ENCODE data around the gene TCF7L2.

TCF7L2 gene

DNA sequence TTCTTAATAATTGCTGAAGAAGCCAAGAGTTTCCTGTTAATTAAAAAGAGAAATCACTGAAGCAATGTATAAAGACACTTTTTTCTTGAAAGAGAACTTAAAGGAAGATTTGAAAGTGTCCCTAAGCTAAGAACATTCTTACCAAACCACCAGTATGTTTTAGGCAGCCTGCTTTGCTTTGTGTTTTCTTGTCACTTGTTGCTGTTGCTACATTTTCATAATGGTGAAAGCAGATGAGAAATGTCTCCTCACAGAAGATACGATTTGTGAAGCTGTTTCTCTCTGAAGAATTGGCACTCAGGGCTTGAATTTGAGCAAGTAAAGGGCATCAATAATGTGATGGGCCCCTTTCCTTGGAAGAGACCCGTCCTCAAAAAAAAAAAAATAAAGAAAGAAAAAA lies 30.9 kb downstream of the TCF7L2 start:
- no peak for DNase-seq (ENCODE audit: low read depth)
- TF ChIP-seq, protein P1, sequence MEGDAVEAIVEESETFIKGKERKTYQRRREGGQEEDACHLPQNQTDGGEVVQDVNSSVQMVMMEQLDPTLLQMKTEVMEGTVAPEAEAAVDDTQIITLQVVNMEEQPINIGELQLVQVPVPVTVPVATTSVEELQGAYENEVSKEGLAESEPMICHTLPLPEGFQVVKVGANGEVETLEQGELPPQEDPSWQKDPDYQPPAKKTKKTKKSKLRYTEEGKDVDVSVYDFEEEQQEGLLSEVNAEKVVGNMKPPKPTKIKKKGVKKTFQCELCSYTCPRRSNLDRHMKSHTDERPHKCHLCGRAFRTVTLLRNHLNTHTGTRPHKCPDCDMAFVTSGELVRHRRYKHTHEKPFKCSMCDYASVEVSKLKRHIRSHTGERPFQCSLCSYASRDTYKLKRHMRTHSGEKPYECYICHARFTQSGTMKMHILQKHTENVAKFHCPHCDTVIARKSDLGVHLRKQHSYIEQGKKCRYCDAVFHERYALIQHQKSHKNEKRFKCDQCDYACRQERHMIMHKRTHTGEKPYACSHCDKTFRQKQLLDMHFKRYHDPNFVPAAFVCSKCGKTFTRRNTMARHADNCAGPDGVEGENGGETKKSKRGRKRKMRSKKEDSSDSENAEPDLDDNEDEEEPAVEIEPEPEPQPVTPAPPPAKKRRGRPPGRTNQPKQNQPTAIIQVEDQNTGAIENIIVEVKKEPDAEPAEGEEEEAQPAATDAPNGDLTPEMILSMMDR (IDR thresholded peaks at IDR 0.05; ENCODE audit: control insufficient read depth, insufficient read depth, low read depth, low read length, missing control alignments): no peak
- no peak overlapping the region for H3K4me3 ChIP-seq (ENCODE audit: control insufficient read depth, low read depth, low read length)

- DNase-seq (ENCODE audit: low read depth): peak; percentile 41
- TF ChIP-seq, protein P1 (IDR thresholded peaks at IDR 0.05; ENCODE audit: control insufficient read depth, insufficient read depth, low read depth, low read length, missing control alignments): no peak
- no peak overlapping the region for H3K4me3 ChIP-seq (ENCODE audit: control insufficient read depth, low read depth, low read length)
Observed at GRCh38 chr10:112981553-112981952, 31.5 kb downstream of the TCF7L2 start.

DNA sequence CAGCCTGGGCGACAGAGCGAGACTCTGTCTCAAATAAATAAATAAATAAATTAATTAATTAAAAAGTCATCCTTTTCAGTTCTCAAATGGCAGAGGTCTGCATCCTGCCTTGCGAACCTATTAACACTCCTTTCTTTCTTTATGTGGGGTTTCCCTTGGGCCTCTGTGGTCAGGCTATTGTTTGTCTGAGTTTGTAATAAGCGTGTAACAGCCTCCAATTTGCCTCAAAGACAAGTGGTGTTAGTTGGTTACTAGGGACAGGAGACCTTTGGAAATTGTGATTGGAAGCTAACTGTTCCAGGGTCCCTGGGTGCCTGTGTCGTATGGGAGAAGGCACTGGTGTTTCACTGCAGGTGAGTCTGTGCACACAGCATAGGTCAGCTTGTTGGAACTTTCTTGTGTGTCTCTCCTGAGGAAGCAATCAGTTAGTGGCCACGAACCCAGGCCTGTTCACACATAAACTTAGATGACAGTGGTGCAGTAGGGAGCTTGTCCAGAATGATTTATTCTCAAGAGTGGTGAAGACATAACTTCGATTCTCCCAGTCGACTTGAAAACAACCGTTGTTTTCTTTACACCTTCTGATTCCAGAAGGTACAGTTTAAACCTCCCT lies 33.5 kb downstream of the TCF7L2 start:
- H3K4me3 ChIP-seq (ENCODE audit: control insufficient read depth, low read depth, low read length): no peak overlapping the region
- DNase-seq (ENCODE audit: low read depth): no peak
- TF ChIP-seq, protein P1 (IDR thresholded peaks at IDR 0.05; ENCODE audit: control insufficient read depth, insufficient read depth, low read depth, low read length, missing control alignments): no peak

- H3K4me3 ChIP-seq (ENCODE audit: control insufficient read depth, low read depth, low read length): no peak overlapping the region
- no peak for DNase-seq (ENCODE audit: low read depth)
- TF ChIP-seq, protein P1 (IDR thresholded peaks at IDR 0.05; ENCODE audit: control insufficient read depth, insufficient read depth, low read depth, low read length, missing control alignments): no peak
Observed at GRCh38 chr10:112984756-112985155, 34.7 kb downstream of the TCF7L2 start.

- H3K4me3 ChIP-seq (ENCODE audit: control insufficient read depth, low read depth, low read length): no peak overlapping the region
- TF ChIP-seq, protein P1 (IDR thresholded peaks at IDR 0.05; ENCODE audit: control insufficient read depth, insufficient read depth, low read depth, low read length, missing control alignments): no peak
Observed at GRCh38 chr10:112985690-112986543, 35.9 kb downstream of the TCF7L2 start.

DNA sequence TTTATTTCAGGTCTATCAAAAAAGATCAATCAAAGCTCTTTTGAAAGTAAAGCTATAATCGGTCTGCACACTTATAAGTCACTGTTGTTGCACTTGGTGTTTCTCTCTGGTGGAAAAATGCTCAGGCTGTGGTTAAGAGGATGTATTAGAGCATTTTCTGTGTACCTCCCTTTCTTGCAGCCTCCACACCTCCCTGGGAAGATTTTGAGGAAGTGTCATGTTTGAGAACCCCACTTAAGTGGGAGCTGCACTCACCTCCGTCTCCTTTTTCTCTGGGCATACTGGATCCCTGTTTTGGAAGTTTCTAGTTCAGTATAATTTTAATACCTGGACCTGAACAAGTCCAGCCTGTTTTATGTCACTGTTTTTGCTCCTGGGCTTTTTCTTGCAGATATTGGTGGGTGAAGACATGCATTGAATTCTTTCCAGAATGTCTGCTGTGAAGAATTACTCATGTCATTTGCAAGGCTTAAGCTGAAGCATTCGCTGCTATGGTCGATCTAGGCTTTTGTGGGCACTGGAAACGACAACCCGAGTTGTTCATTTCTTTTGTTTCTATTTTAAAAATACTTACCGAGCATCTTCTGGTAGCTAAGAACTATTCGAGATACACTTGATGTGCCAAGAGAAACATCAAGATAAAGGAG lies 36.6 kb downstream of the TCF7L2 start:
- H3K4me3 ChIP-seq (ENCODE audit: control insufficient read depth, low read depth, low read length): 0 out of 2 replicates have a peak overlapping the region, but pooled peaks have one; percentile 3
- no peak for DNase-seq (ENCODE audit: low read depth)
- TF ChIP-seq, protein P1 (IDR thresholded peaks at IDR 0.05; ENCODE audit: control insufficient read depth, insufficient read depth, low read depth, low read length, missing control alignments): no peak

More at GRCh38 chr10:112985690-112986543, 35.9 kb downstream of the TCF7L2 start:
- DNase-seq (ENCODE audit: low read depth): peak; percentile 59

Data from AG09309 (cell line).